NCI-H748 (cell line): ENCODE data around the gene NR3C1.

Experiments
- DNase-seq: peaks from one replicate; lab custom pipeline; 2025; ENCODE audit not compliant: unreplicated experiment; lab: John Stamatoyannopoulos, UW

NR3C1 gene

DNA sequence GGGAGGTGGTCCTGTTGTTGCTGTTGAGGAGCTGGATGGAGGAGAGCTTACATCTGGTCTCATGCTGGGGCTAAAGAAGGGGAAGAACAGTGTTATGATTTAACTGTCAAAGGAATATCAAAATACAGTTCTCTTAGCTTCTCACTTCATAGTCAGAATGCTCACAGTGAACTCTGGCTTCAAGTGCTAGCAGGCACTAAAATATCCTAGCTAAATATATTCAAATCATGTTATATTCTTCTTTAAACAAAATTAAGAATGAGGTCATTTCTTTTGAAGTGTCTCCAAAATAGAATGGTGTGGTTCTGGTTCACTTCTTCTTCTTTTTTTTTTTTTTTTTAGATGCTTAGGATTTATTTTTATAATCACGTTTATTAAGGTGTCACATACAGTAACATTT, 89.4 kb downstream of the NR3C1 start:
- DNase-seq: no peak

DNA sequence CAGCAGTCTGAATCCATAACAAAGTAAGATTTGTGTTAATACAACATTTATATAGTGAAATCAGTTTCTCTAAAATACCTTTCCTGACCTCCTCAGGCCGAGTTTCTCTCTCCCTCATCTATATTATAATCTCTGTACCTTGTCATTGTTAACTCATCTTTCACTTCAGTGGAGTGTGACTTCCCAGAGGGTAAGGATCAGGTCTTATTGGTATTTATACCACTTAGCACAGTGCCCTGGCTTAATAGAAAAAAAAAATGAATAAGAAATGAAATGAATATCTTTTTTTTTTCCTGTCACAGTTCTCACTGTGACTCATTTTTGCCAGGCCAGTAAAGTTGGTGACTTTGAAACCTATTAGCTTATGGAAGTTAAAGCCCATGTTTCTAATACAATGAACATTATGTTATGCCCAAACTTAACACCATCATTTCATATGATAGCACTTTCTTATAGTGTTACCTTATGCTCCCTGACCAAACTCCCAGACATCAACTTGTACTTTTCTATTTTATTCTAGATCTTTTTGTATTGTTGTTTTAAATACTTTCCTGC, 90.1 kb downstream of the NR3C1 start:
- no peak for DNase-seq

DNA sequence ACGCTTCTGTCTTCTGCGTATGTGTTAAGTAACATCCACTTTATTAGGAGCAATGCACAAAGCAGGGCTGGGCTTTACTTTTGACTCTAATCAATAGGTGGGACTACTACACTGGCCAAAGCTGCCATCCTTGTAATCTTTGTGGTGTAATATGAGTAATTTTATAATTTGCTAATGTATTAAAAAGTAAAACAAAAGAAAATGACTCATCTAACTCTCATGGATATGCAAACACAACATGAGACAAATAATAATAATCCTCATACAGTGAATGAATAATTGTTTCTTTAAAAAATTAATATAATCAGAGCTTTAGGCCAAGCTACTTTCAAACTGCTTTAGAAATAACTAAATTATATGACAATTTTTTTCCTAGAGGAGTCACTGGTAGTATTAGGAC, 90.7 kb downstream of the NR3C1 start:
- DNase-seq: no peak

- no peak for DNase-seq
These were observed 91.5 kb downstream of the NR3C1 start for GRCh38 chr5:143311955-143312354.

- no peak for DNase-seq
These were observed 92.1 kb downstream of the NR3C1 start for GRCh38 chr5:143311428-143311827.

GRCh38 chr5:143309661-143310431, 93.6 kb downstream of the NR3C1 start:
- DNase-seq: no peak

DNA sequence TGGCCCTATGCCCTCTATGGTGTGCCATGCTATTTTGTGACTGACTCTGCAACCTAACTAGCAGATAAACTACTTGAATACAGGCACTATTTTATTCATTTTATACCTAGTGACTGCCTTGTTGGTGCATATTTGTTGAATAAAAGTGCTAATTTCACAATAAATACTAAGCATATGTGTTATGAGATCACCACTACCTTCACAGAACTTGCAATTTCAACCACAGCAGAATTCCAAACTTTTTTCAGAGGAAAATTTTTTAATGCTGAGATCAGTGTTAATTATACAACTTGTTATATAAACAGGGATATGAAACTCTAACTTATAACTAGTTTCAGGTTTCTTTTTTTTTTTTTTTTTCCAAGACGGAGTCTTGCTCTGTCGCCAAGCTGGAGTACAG, 94.8 kb downstream of the NR3C1 start:
- no peak for DNase-seq

DNA sequence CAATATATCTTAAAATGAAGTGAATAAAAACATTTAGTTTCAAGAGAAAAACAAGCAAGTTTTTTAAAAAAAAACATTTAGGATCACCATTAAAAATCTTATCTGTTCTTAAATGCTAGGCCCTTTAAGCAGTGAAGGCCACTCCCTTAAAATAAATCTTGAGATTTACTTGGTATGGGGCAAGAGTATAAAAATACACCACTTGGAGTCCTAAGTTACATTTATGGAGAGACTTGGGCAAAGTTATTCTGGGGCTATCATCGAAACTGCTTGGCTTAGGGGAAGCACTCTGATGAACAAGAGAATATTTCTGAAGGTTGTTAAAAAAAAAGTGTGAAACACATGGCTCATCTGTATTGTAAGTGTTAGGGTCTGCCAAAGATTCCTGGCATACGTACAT, 97.4 kb downstream of the NR3C1 start:
- no peak for DNase-seq

DNA sequence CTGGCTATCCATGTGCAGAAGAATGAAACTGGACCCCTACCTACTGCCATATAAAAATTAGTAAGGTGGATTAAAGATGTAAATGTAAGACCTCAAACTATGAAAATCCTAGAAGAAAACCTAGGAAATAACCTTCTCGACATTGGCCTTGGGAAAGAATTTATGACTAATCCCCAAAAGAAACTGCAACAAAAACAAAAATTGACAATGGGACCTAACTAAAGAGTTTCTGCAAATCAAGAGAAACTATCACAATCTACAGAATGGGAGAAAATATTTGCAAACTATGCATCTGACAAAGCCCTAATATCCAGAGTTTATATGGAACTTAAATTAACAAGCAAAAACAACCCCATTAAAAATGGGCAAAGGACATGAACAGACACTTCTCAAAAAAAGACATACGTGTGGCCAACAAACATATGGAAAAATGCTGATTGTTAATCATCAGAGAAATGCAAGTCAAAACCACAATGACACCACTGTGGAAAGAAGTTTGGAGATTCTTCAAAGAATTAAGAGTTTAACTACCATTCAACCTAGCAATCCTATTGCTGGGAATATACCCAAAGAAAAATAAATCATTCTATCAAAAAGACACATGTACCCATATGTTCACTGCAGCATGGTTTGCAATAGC, 98.5 kb downstream of the NR3C1 start:
- no peak for DNase-seq

- DNase-seq: no peak
These were observed 101.0 kb downstream of the NR3C1 start for GRCh38 chr5:143302341-143303045.

DNA sequence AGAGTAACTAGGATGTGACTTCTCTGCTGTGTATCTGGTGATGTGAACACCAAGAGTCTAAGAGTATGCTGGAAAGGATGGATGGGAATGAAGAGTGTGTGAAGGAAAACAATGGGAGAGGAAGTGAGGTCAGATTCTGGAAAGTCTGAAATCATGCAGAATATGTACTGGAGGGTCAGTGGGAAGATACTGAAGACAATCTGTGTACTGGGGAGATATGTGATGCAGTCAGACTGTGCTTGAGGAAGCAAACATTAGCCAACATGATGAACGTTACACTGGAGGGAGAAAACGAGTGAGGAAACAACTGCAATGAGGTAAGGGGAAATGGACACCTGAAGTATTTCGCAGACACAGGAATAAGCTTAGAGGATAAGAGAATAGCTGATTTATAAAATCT, 105.7 kb downstream of the NR3C1 start:
- no peak for DNase-seq

GRCh38 chr5:143290125-143290524, 113.4 kb downstream of the NR3C1 start:
- DNase-seq: no peak

DNA sequence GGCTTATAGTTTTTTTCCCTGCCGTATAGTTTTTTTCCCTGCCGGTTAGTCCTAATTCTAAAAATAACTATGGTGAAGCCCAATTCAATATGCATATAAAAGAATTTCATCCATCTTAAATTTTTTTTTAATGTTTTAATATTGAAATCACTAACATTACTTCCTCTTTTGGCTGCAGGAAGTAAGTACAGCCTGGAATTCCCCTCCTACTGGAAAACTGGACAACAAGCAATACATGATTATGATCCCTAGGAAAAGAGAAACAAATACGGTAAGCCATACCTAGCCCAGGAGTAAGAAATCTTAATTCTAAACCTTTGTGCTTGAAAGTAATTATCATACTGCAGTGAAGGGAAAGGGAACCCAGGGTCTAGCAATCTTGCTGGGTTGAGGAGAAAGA, 119.0 kb downstream of the NR3C1 start:
- DNase-seq: no peak

- no peak for DNase-seq
These were observed 119.5 kb downstream of the NR3C1 start for GRCh38 chr5:143284002-143284401.

GRCh38 chr5:143281226-143281625, 122.3 kb downstream of the NR3C1 start:
- DNase-seq: no peak

GRCh38 chr5:143279698-143280097, 123.8 kb downstream of the NR3C1 start:
- no peak for DNase-seq

DNA sequence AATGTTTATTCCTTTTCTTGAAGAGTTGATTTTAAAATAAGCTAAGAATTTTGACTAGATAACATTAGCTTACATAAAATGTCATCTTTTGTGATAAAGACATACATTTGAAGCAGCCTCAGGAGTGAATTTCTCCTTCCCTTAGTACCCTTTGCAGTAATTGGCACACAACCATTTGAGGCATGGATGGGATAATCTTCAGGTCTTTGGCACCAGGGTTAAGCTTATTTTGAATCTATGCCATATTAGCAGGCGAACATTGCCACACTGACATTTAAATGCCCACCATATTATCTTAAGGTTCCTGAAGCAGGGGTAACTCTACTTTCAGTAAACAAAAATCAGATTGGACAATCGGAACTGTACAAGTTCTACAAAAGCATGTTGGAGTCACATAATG, 126.0 kb downstream of the NR3C1 start:
- no peak for DNase-seq

DNA sequence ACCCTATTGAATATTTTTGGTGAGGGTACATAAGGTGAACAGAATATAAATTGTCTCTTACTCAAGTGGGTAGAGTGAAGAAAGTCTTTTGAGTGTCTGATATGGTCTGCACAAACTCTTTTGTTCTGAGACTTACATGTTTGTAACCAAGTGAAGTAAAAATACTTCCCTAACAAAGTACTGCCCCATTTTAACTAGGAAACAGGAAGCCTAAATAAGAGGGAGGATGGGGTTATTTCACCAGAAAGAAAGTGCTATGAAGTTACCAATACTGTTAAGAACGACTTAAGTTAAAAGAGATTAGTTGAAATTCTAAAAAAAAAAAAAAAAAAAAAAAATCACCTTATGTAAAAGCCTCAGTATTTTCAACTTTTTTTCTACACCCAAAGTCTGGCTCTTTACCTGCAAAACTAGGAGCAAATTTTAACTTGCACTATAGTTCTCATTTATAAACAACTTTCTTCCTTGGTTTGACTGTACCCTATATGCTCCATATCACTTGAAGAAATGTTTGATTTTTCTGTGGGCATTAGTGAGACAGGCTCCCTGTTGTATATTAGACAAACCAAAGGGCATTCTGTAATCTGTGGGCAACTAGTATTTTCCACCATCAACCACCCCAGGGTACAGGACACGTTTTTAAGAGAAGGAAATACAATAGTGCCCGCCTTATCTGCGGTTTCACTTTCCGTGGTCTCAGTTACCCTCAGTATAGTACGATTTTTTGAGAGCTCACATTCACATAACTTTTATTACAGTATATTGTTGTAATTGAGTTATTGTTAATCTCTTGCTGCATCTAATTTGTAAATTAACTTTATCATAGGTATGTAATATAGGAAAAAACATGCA, 127.7 kb downstream of the NR3C1 start:
- no peak for DNase-seq

DNA sequence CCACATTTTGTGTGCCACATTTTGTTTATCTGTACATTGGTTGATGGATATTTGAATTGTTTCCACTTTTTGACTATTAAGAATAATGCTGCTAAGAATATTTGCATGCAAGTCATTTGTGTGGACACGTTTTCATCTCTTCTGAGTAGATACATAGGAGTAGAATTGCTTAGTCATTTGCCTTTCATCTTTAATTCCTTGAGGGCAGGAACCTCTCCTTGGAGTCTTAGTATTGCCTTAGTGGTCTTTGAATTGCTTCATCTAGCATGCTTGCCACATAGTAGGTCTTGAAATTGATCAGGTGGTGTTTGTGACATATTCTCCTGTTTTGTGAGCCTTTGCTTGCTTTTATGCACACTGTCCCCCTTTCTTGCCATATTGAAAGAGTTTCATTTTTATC, 128.5 kb downstream of the NR3C1 start:
- no peak for DNase-seq

DNA sequence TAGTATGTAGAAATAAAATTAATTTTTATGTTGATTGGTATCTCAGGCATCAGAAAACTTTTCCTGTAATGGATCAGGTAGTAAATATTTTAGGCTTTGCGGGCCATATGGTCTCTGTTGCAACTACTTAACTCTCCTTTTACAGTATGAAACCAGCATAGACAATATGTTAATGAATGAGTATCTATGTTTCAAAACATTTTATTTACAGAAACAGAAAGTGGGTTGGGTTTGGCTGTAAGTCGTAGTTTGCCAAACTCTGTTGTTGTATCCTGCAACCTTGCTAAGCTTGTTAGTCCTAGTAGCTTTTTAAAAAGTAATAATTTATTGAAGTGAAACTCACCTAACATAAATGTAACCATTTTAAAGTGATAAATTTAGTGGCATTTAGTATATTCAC, 132.1 kb downstream of the NR3C1 start:
- no peak for DNase-seq

- DNase-seq: no peak
These were observed 135.1 kb downstream of the NR3C1 start for GRCh38 chr5:143268388-143268787.
